K562 (cell line): Measurements from ENCODE around the gene SYNPO. TPM values are rescaled to one million over a fixed set of nuclear protein-coding genes. Genes with fewer than 3 reads are reported as not detected.

Experiments
- ARID2 ChIP-seq: fragments of 450-650 bp; IDR thresholded peaks from 2 replicates; pipeline ENCODE4 v1.6.1; 2017; ENCODE audit warnings: antibody characterized with exemption, mild to moderate bottlenecking
- CBFA2T3 ChIP-seq: fragments of 450-650 bp; IDR thresholded peaks from 2 replicates; pipeline ENCODE4 v1.6.1; 2017
- CBX2 ChIP-seq: fragments of 200-600 bp; sonication (generic); IDR thresholded peaks from one replicate; pipeline ENCODE4 v1.6.1; 2012; ENCODE audit warnings: mild to moderate bottlenecking, low read length, inconsistent platforms; ENCODE audit not compliant: insufficient read depth, poor library complexity, severe bottlenecking
- COPS2 ChIP-seq: fragments of 450-650 bp; conservative IDR thresholded peaks from 2 replicates; pipeline ENCODE4 v1.6.1; 2016; ENCODE audit warnings: mild to moderate bottlenecking, moderate library complexity
- FOSL1 ChIP-seq: fragments of 200-800 bp; sonication (Bioruptor generic); conservative IDR thresholded peaks from 2 replicates; pipeline ENCODE4 v1.6.1; 2016; ENCODE audit warnings: missing genetic modification characterization, missing compliant biosample characterization
- GABPA ChIP-seq: fragments of 200-800 bp; sonication (Bioruptor generic); conservative IDR thresholded peaks from 2 replicates; pipeline ENCODE4 v1.6.1; 2016; ENCODE audit warnings: low read depth, missing genetic modification characterization, missing compliant biosample characterization
- HDGF ChIP-seq: fragments of 450-650 bp; IDR thresholded peaks from 2 replicates; pipeline ENCODE4 v1.6.1; 2016
- HNRNPLL ChIP-seq: fragments of 200-400 bp; formaldehyde crosslinking; IDR thresholded peaks from 2 replicates; pipeline ENCODE4 v1.6.1; 2017; ENCODE audit warnings: low read length, low read depth, mild to moderate bottlenecking; ENCODE audit not compliant: poor library complexity, severe bottlenecking
- MIER1 ChIP-seq: fragments of 450-650 bp; IDR thresholded peaks from 2 replicates; pipeline ENCODE4 v1.6.1; 2016; ENCODE audit warnings: antibody characterized with exemption, mild to moderate bottlenecking, low read depth
- MYBL2 ChIP-seq, 2 experiments: fragments of 450-650 bp in 1 of 2; sonication (generic) in 1 of 2; formaldehyde crosslinking in 1 of 2; IDR thresholded peaks; 2 replicates each; pipeline versions ENCODE4 v1.6.1 to v1.8.1; 2017 to 2022; ENCODE audit warnings: borderline replicate concordance in 1 of 2, inconsistent platforms in 1 of 2, low read depth in 1 of 2, mild to moderate bottlenecking in 1 of 2, missing genetic modification reagents in 1 of 2, moderate library complexity in 1 of 2
- NRF1 ChIP-seq, 2 experiments: fragments of 450-650 bp; IDR thresholded peaks in 1 of 2; conservative IDR thresholded peaks in 1 of 2; 2 replicates each; pipeline ENCODE4 v1.6.1; 2014; ENCODE audit warnings: mild to moderate bottlenecking in 2 of 2
- PCBP1 ChIP-seq: fragments of 200-400 bp; formaldehyde crosslinking; IDR thresholded peaks from 2 replicates; pipeline ENCODE4 v1.6.1; 2018; ENCODE audit warnings: mild to moderate bottlenecking, low read depth, low read length; ENCODE audit not compliant: poor library complexity, severe bottlenecking
- POLR2AphosphoS2 ChIP-seq: IDR thresholded peaks from 2 replicates; pipeline ENCODE4 v1.6.1; 2012; ENCODE audit warnings: low read length, improper control_type of control experiment
- PYGO2 ChIP-seq: fragments of 450-650 bp; IDR thresholded peaks from 2 replicates; pipeline ENCODE4 v1.6.1; 2016; ENCODE audit warnings: mild to moderate bottlenecking, missing genetic modification characterization, moderate library complexity, missing compliant biosample characterization
- RBM17 ChIP-seq: fragments of 200-400 bp; formaldehyde crosslinking; IDR thresholded peaks from 2 replicates; pipeline ENCODE4 v1.6.1; 2017; ENCODE audit warnings: low read depth, mild to moderate bottlenecking, low read length, borderline replicate concordance
- RFX7 ChIP-seq: fragments of 250-450 bp; sonication (Bioruptor Pico); IDR thresholded peaks from 2 replicates; pipeline ENCODE4 v1.5.1; 2021; ENCODE audit warnings: mild to moderate bottlenecking
- WHSC1 ChIP-seq: IDR thresholded peaks from one replicate; pipeline ENCODE4 v1.6.1; 2012; ENCODE audit warnings: low read length, control low read depth, inconsistent platforms
- ZNF124 ChIP-seq: sonication (generic); formaldehyde crosslinking; IDR thresholded peaks from 2 replicates; pipeline ENCODE4 v1.8.1; 2022; ENCODE audit warnings: missing genetic modification reagents
- ZNF134 ChIP-seq: fragments of 250-450 bp; sonication (Bioruptor Pico); conservative IDR thresholded peaks from 2 replicates; pipeline ENCODE4 v1.4.0; 2020
- ZNF253 ChIP-seq: fragments of 250-450 bp; sonication (Bioruptor Pico); conservative IDR thresholded peaks from 2 replicates; pipeline ENCODE4 v1.6.1; 2021; ENCODE audit warnings: mild to moderate bottlenecking
- ZNF778 ChIP-seq: fragments of 450-650 bp; formaldehyde crosslinking; IDR thresholded peaks from 2 replicates; pipeline ENCODE4 v1.4.0; 2020; ENCODE audit warnings: mild to moderate bottlenecking, moderate library complexity
- polyA plus RNA-seq, 8 experiments: library from polyadenylated mRNA; depleted of rRNA in 4 of 8; stranded (reverse) in 5 of 8; unstranded in 3 of 8; fragments of >200 nt; fragmentation: Nextera tagmentation in 2 of 8; fragmentation: Illumina TruSeq in 1 of 8; extraction: Ambion mirVana in 2 of 8; extraction: Trizol in 1 of 8; gene quantifications; 2 replicates each; pipeline versions ENCODE4 v1.2.1 to v1.2.3, GENCODE V29; 2011 to 2014; ENCODE audit warnings: inconsistent platforms in 1 of 8, missing spikeins in 1 of 8
- total RNA-seq, 7 experiments: library from RNA; depleted of rRNA in 6 of 7; stranded (reverse); fragments of >200 nt in 6 of 7; fragmentation: Illumina TruSeq in 2 of 7; extraction: Trizol in 2 of 7; gene quantifications; 2 replicates each; pipeline versions ENCODE4 v1.2.1 to v1.2.3, GENCODE V29; 2011 to 2021; ENCODE audit warnings: low replicate concordance in 1 of 7
- TF ChIP-seq, protein P1 (sequence below): fragments of 250-450 bp; sonication (Bioruptor Pico); IDR thresholded peaks from 2 replicates; pipeline ENCODE4 v1.8.0; 2022; ENCODE audit warnings: inconsistent platforms, mild to moderate bottlenecking, moderate library complexity, borderline replicate concordance
- TF ChIP-seq, protein P2 (sequence below): fragments of 450-650 bp; formaldehyde crosslinking; IDR thresholded peaks from 2 replicates; pipeline ENCODE4 v1.4.0; 2020; ENCODE audit warnings: mild to moderate bottlenecking, moderate library complexity
- TF ChIP-seq, protein P3 (sequence below): fragments of 250-450 bp; sonication (Bioruptor Pico); IDR thresholded peaks from 2 replicates; pipeline ENCODE4 v1.4.0; 2020; ENCODE audit warnings: borderline replicate concordance

The SYNPO gene
- total and polyA plus RNA-seq, 9 of the 15 experiments (the other 6 are each of a cell fraction or from before 2014, with no cell fraction given), result 0.01 to 0.31 (median 0.03) TPM; not detected in 4

DNA sequence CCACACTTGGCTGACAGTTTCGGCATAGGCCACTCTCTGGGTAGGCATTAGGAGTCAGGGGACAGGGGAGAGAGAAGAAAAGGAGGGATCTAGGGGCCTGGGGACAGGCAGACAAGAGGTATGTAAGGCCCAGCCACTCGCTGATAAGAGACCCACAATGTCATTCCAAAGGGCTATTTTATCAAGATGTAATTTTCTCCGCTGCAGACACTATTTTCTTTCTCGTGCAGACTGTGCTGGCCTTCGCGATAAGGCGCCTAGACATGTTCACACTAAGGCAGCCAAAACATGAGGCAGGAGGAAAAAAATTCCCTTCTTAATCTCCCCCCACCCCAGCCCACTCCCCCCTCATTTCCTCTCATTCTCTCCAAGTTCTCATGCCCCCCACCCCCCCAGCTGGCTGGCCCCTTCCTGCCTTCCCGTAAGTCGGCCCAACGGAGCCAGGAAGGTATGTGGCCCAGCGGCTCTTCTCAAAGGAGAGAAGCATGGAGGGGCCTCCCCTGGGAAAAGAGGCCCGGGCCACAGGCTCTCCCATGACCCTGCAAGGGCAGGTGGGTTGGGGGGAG lies 44.9 kb upstream of the SYNPO start (continued):
- no peak for TF ChIP-seq MYBL2 (IDR thresholded peaks at IDR 0.05; ENCODE audit: low read depth)
- TF ChIP-seq MYBL2 (CRISPR knock-in tag; IDR thresholded peaks at IDR 0.05; ENCODE audit: borderline replicate concordance), result no peak
- no peak for TF ChIP-seq NRF1 (conservative IDR thresholded peaks at IDR 0.05 in 1 of 2, IDR thresholded peaks at IDR 0.05 in 1 of 2)
- no peak for TF ChIP-seq ZNF124 (CRISPR knock-in tag)
- TF ChIP-seq ZNF778 (CRISPR knock-in tag), result no peak
- no peak for TF ChIP-seq HDGF
- no peak for TF ChIP-seq ZNF253 (CRISPR knock-in tag)
- TF ChIP-seq CBFA2T3, result peak; percentile 92
- TF ChIP-seq COPS2, result no peak
- TF ChIP-seq PCBP1, result no peak
- TF ChIP-seq, protein P1, sequence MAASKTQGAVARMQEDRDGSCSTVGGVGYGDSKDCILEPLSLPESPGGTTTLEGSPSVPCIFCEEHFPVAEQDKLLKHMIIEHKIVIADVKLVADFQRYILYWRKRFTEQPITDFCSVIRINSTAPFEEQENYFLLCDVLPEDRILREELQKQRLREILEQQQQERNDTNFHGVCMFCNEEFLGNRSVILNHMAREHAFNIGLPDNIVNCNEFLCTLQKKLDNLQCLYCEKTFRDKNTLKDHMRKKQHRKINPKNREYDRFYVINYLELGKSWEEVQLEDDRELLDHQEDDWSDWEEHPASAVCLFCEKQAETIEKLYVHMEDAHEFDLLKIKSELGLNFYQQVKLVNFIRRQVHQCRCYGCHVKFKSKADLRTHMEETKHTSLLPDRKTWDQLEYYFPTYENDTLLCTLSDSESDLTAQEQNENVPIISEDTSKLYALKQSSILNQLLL (CRISPR knock-in tag), result no peak
- no peak for TF ChIP-seq RFX7
- TF ChIP-seq GABPA (tag), result no peak
- no peak for TF ChIP-seq FOSL1 (tag)
- TF ChIP-seq WHSC1, result no peak
- TF ChIP-seq RBM17, result no peak
- no peak for TF ChIP-seq ARID2
- no peak for TF ChIP-seq MIER1
- no peak for TF ChIP-seq HNRNPLL
- no peak for TF ChIP-seq POLR2AphosphoS2
- 0 out of 2 replicates have a peak, but pooled peaks have one; percentile 24 for TF ChIP-seq ZNF134 (CRISPR knock-in tag)
- TF ChIP-seq PYGO2 (tag), result no peak
- TF ChIP-seq, protein P2, sequence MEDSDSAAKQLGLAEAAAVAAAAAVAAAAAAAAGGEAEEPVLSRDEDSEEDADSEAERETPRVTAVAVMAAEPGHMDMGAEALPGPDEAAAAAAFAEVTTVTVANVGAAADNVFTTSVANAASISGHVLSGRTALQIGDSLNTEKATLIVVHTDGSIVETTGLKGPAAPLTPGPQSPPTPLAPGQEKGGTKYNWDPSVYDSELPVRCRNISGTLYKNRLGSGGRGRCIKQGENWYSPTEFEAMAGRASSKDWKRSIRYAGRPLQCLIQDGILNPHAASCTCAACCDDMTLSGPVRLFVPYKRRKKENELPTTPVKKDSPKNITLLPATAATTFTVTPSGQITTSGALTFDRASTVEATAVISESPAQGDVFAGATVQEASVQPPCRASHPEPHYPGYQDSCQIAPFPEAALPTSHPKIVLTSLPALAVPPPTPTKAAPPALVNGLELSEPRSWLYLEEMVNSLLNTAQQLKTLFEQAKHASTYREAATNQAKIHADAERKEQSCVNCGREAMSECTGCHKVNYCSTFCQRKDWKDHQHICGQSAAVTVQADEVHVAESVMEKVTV (CRISPR knock-in tag), result no peak
- no peak for TF ChIP-seq CBX2
- TF ChIP-seq, protein P3, sequence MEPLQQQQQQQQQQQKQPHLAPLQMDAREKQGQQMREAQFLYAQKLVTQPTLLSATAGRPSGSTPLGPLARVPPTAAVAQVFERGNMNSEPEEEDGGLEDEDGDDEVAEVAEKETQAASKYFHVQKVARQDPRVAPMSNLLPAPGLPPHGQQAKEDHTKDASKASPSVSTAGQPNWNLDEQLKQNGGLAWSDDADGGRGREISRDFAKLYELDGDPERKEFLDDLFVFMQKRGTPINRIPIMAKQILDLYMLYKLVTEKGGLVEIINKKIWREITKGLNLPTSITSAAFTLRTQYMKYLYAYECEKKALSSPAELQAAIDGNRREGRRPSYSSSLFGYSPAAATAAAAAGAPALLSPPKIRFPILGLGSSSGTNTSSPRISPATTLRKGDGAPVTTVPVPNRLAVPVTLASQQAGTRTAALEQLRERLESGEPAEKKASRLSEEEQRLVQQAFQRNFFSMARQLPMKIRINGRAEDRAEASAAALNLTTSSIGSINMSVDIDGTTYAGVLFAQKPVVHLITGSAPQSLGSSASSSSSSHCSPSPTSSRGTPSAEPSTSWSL (CRISPR knock-in tag), result no peak
